Measurements from ENCODE around the gene TCF4. TPM values are rescaled to one million over a fixed set of nuclear protein-coding genes. Genes with fewer than 3 reads are reported as not detected.

Gene TCF4
- total and polyA plus RNA-seq, 2 donors: 46.3 to 464 TPM

- peak overlapping the region; percentile 85 for H3K27ac ChIP-seq (ENCODE audit: low read depth)
- H3K4me1 ChIP-seq (ENCODE audit: insufficient read depth): no peaks in the 10 kb centered on the region
- DNase-seq (ENCODE audit: extremely low spot score): peak; percentile 93
- peak overlapping the region; percentile 57 for H3K4me3 ChIP-seq (ENCODE audit: low read depth, low read length)
- H3K36me3 ChIP-seq (ENCODE audit: insufficient read depth): no peaks in the 10 kb centered on the region
- WGBS: under 1% methylated on average over 30 of the region's 30 CpGs
Measured at GRCh38 chr18:55322178-55322735, 265.7 kb downstream of the TCF4 start.

- whole genome bisulfite sequencing: under 1% methylated on average over 31 of the region's 31 CpGs
- peak; percentile 80 for DNase-seq (ENCODE audit: extremely low spot score)
- Histone ChIP-seq H3K36me3 (ENCODE audit: insufficient read depth) (no peaks in the 10 kb centered on the region), H3K27ac (ENCODE audit: low read depth) (peak overlapping the region; percentile 70), H3K4me1 (ENCODE audit: insufficient read depth) (no peaks in the 10 kb centered on the region), H3K4me3 (ENCODE audit: low read depth, low read length) (peak overlapping the region; percentile 57)
Measured at GRCh38 chr18:55321265-55322177, 266.5 kb downstream of the TCF4 start.

- no peaks in the 10 kb centered on the region for H3K4me1 ChIP-seq (ENCODE audit: insufficient read depth)
- H3K4me3 ChIP-seq (ENCODE audit: low read depth, low read length): peak overlapping the region; percentile 57
- H3K27ac ChIP-seq (ENCODE audit: low read depth): peak overlapping the region; percentile 70
- 24% methylated on average over 8 of the region's 8 CpGs for WGBS
- DNase-seq (ENCODE audit: extremely low spot score): no peak
- H3K36me3 ChIP-seq (ENCODE audit: insufficient read depth): no peaks in the 10 kb centered on the region
Measured at GRCh38 chr18:55320424-55321264, 267.3 kb downstream of the TCF4 start.

DNA sequence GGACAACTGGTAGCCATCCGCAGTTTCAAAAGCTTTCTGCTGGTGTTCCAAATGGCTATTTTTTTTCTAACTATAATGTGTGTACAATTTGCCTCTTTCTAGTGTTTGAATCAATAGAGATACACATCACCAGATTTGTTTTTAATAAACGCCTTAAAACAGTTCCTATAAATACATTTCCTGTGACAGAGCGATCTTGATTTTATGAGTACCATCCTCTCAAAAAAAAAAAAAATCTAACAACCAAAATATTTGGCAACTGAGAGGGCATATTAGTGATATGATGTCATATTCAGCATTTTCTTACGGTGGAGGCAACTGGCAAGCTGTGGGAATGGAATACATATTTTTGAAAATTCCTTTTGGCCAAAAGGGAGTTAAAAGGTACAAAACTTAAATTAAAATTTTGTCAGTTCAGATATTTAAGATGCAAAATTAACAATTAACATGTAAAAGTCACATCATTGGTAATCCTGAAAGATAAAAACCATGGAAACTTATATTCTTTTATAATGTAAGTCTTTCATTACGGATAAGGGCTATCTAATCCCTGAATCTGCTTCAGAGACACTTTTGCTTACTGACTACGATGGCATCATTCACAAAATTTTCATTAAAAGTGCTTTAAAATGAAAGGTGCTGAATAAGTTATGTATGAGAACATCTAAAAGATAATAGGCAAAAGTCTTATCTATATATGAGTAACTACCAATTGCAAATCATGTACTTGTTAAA lies 268.4 kb downstream of the TCF4 start:
- DNase-seq (ENCODE audit: extremely low spot score): no peak
- Histone ChIP-seq H3K4me3 (ENCODE audit: low read depth, low read length) (peak overlapping the region; percentile 33), H3K36me3 (ENCODE audit: insufficient read depth) (no peaks in the 10 kb centered on the region), H3K27ac (ENCODE audit: low read depth) (peak overlapping the region; percentile 59), H3K4me1 (ENCODE audit: insufficient read depth) (no peaks in the 10 kb centered on the region)
- WGBS: 34% methylated on average over 6 of the region's 6 CpGs

DNA sequence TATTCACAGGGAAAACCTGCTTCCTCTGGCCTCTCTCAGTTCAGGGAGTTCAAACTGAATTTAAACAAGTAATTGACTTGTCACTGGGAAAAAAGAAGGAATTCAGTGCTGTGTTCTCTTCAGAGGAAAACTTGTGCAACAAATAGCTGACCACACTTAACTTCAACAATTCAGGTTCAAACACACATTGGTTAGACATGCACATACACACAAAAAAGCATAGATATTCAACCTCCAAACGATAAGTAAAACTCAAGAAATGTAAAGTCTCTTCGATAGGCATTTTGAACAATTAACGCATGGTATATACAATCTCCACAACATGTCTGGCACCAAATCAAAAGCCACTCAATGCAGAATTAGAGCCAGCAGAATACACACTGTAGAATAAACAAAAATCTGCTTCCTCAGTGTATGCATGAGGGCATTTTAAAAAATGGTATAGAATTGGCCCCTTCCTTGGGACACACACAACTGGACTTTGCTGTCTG lies 269.0 kb downstream of the TCF4 start:
- no peak for DNase-seq (ENCODE audit: extremely low spot score)
- 45% methylated on average over 3 of the region's 3 CpGs for WGBS
- Histone ChIP-seq H3K4me3 (ENCODE audit: low read depth, low read length) (peak overlapping the region; percentile 33), H3K4me1 (ENCODE audit: insufficient read depth) (no peaks in the 10 kb centered on the region), H3K27ac (ENCODE audit: low read depth) (peak overlapping the region; percentile 59), H3K36me3 (ENCODE audit: insufficient read depth) (no peaks in the 10 kb centered on the region)

- H3K36me3 ChIP-seq (ENCODE audit: insufficient read depth): no peaks in the 10 kb centered on the region
- no peak overlapping the region for H3K4me3 ChIP-seq (ENCODE audit: low read depth, low read length)
- no peak for DNase-seq (ENCODE audit: extremely low spot score)
- H3K27ac ChIP-seq (ENCODE audit: low read depth): no peak overlapping the region
- 69% methylated on average over 6 of the region's 6 CpGs for WGBS
- no peaks in the 10 kb centered on the region for H3K4me1 ChIP-seq (ENCODE audit: insufficient read depth)
Measured at GRCh38 chr18:55317864-55318263, 270.1 kb downstream of the TCF4 start.

DNA sequence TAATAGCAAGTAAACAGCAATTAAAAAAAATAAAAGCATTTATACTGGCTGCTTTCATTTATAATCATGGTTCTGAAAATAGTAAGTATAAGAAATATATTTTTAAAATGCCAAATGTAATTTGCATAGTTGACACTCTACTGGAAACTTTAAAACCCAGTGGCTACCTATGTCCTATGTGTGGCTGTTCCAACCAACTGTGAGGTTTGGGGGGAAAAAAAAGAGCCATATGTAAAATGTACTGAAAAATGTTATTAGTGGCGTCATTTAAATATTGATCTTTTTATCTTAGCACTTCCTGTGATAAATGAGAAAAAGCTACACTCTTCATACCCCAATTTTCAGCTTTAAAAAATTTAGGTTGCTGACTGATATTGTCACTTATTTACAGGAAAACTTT lies 270.7 kb downstream of the TCF4 start:
- H3K36me3 ChIP-seq (ENCODE audit: insufficient read depth): no peaks in the 10 kb centered on the region
- DNase-seq (ENCODE audit: extremely low spot score): no peak
- H3K4me3 ChIP-seq (ENCODE audit: low read depth, low read length): no peak overlapping the region
- 86% methylated on average over 1 of the region's 1 CpG for whole genome bisulfite sequencing
- no peaks in the 10 kb centered on the region for H3K4me1 ChIP-seq (ENCODE audit: insufficient read depth)
- H3K27ac ChIP-seq (ENCODE audit: low read depth): no peak overlapping the region

GRCh38 chr18:55316486-55317184 lies 271.4 kb downstream of the TCF4 start:
- DNase-seq (ENCODE audit: extremely low spot score): no peak
- 58% methylated on average over 4 of the region's 4 CpGs for WGBS
- Histone ChIP-seq H3K4me1 (ENCODE audit: insufficient read depth) (no peaks in the 10 kb centered on the region), H3K4me3 (ENCODE audit: low read depth, low read length) (no peak overlapping the region), H3K36me3 (ENCODE audit: insufficient read depth) (no peaks in the 10 kb centered on the region), H3K27ac (ENCODE audit: low read depth) (peak overlapping the region; percentile 10)

- no peak for DNase-seq (ENCODE audit: extremely low spot score)
- Histone ChIP-seq H3K4me1 (ENCODE audit: insufficient read depth) (no peaks in the 10 kb centered on the region), H3K27ac (ENCODE audit: low read depth) (no peak overlapping the region), H3K4me3 (ENCODE audit: low read depth, low read length) (no peak overlapping the region), H3K36me3 (ENCODE audit: insufficient read depth) (no peaks in the 10 kb centered on the region)
Measured at GRCh38 chr18:55314615-55315237, 273.3 kb downstream of the TCF4 start.

- no peak overlapping the region for H3K27ac ChIP-seq (ENCODE audit: low read depth)
- no peaks in the 10 kb centered on the region for H3K4me1 ChIP-seq (ENCODE audit: insufficient read depth)
- no peak for DNase-seq (ENCODE audit: extremely low spot score)
- H3K4me3 ChIP-seq (ENCODE audit: low read depth, low read length): no peak overlapping the region
- H3K36me3 ChIP-seq (ENCODE audit: insufficient read depth): no peaks in the 10 kb centered on the region
- WGBS: 84% methylated on average over 1 of the region's 1 CpG
Measured at GRCh38 chr18:55314031-55314430, 274.0 kb downstream of the TCF4 start.

GRCh38 chr18:55310863-55311262 lies 277.1 kb downstream of the TCF4 start:
- WGBS: 63% methylated on average over 2 of the region's 2 CpGs
- H3K27ac ChIP-seq (ENCODE audit: low read depth): no peak overlapping the region
- H3K4me3 ChIP-seq (ENCODE audit: low read depth, low read length): no peak overlapping the region
- H3K4me1 ChIP-seq (ENCODE audit: insufficient read depth): peaks cover 4% of the 10 kb centered on the region
- no peak for DNase-seq (ENCODE audit: extremely low spot score)
- no peaks in the 10 kb centered on the region for H3K36me3 ChIP-seq (ENCODE audit: insufficient read depth)

DNA sequence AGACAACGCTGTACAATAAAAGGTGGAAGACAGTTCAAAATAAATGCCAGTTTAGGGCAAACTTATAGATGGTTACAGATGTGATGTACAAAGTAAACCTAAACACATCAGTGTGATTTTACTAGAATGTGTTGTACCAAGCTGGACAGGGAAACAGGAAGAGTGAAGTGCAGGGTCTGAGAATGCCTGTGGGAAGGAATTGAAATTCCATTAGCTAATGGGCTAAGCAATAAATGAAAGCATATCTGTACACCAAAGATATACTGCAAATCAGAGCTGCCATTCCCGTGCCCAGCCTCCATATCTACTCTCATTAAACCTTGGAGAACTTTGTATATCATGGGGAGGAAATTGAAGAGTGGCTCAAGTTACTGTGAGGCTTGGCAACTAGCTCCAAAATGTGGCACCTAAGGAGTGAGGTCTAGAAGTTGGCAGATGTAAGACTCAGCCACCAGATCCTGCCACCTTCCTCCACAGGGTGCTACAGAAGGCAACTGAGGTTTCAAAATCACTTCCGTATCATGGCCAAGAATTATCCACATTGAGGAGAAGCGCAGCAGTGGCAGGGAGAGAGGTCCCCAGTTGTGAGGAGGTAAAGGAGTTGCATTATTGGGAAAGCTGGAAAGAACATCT lies 277.8 kb downstream of the TCF4 start:
- 81% methylated on average over 4 of the region's 4 CpGs for WGBS
- H3K4me1 ChIP-seq (ENCODE audit: insufficient read depth): peaks cover 4% of the 10 kb centered on the region
- H3K27ac ChIP-seq (ENCODE audit: low read depth): no peak overlapping the region
- DNase-seq (ENCODE audit: extremely low spot score): no peak
- no peaks in the 10 kb centered on the region for H3K36me3 ChIP-seq (ENCODE audit: insufficient read depth)
- H3K4me3 ChIP-seq (ENCODE audit: low read depth, low read length): no peak overlapping the region
